Activated effector memory CD4-positive, alpha-beta T cell treated with anti-CD3 and anti-CD28 coated beads, Interleukin-2, amount 50 U/mL, for 16 hours (primary cell): ENCODE results near the gene DUSP19.
A peak's percentile ranks its signal among the peaks of the same experiment; 100 is the strongest.

ENCODE experiments used
- DNase-seq: peaks from one replicate; pipeline ENCODE4 v3.0.0-alpha.2; 2020

The DUSP19 gene

DNA sequence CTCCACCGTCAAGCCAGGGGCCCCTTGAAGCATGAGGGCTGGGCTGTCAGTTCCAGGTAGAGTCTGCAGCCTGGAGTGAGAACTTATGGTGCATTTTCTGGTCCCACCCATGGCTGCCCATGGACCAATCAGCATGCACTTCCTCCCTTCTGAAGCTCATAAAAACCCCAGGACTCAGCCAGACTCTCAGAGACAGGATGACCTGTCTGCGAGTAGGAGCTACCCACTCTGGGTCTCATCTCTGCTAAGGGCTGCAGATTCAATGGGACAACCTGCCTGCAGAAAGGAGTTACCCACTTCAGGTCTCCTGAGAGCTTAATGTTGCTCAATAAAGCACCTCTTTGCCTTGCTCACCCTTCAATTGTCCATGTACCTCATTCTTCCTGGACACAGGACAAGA lies 9.4 kb upstream of the DUSP19 start:
- no peak for DNase-seq

DNA sequence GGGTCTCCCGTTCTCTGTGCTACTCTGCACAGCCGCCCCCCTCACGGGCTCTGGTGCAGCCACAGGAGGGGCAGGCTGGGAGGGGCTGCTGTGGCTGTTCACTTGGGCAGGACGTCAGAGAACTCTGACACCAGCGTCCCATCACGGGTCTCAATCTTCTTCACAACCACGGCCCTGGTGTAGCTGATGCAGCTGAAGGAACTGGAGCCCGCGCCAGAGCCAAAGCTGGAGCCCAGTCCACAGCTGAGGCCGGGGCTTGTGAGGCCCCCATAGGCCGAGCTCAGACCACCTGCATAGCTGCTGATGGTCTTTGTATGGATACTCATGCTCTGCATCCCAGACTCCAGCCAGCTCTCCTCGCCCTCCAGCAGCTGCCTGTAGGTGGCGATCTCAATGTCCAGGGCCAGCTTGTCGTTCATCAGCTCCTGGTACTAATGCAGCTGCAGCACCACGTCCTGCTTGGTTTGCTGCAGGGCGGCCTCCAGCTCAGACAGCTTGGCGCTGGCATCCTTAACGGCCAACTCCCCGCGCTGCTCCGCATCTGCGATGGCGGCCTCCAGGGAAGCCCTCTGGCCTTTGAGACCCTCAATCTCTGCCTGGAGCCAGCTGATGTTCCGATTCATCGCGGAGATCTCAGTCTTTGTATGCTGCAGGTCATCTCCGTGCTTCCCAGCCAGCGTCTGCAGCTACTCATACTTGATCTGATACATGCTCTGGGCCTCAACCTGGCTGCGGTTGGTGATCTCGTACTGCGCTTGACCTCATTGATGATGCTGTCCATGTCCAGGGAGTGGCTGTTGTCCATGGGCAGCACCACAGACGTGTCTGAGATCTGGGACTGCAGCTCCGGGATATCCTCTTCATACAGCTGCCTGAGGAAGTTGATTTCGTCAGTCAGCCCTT lies 7.4 kb upstream of the DUSP19 start:
- no peak for DNase-seq

DNA sequence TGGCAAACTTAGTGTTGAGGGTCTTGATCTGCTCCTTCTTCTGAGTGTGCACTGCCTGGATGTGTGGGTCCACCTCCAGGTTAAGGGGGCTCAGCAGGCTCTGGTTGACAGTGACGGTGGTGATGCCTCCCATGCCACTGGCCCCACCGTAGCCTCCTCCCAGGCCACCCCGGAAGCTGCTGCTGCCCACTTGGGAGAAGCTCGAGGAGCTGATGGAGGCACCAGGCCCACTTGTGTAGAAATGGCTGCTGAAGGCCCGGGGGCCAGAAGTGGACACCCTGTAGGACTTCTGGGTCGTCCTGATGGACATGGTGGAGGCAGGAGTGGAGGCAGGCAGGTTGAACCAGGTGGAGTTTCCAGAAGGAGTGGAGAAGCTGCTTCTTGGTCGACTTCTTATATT lies 6.4 kb upstream of the DUSP19 start:
- no peak for DNase-seq

DNA sequence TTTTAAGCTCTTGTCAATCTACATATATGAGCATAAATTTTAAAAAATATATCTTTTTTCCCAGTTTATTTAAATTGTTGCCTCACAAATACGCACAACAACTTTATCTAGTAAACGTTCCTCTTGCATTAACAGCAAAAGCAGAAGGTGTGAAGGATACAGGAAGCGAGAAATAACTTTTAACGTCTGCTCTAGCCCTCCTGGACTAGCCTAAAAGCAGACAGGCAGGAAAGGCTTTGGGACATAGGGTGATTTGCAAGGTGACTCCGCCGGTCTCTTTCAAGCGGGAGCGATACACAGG lies 434 bp upstream of the DUSP19 start:
- peak; percentile 65 for DNase-seq

DNA sequence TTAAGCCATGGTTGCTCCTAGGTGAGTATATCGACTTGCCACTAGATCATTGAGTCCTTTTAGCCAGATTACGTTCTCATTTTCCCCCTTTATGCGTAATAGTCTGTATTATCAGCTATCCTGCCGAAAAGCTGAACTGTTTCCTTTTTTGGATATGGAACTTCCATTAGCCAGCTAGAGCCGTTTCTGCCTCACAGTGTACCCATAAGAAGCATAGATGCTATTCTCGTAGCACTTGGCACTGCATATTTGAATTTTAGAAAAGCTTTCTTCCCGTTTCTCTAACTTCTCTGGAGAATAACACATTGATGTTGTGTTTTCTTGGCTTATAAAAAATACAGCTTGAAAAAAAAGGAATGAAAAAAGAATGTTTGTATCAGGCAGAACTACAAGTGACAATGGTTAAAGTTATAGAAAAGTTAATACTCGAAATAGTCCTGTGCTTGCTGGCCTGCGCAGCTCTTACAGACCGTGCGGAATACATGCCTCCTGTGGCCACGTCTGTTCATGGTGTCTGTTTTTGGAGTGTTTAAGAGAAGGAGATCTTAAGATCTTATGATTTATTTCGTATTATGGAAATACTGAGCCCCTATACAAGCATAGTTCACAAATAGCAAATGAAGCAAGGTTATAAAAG lies 710 bp downstream of the DUSP19 start:
- no peak for DNase-seq

DNA sequence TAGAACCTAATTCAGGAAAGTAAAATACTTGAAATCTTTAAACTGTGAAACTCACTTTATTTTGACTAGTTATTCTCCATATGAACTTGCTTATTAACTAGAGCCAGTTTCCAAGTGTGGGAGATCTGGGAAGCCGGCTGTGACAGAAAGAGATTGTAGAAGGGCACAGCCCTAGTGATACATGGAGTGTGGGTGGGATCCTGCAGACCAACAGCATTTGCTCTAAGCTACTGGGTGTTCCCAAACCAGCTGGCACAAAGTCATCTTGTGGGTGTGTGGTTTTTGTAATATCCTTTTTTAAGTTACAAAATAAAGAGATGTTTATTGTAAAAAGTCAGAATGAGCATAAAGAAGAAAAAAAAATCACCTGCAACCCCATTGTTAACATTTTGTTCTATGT lies 3.4 kb downstream of the DUSP19 start:
- no peak for DNase-seq

DNA sequence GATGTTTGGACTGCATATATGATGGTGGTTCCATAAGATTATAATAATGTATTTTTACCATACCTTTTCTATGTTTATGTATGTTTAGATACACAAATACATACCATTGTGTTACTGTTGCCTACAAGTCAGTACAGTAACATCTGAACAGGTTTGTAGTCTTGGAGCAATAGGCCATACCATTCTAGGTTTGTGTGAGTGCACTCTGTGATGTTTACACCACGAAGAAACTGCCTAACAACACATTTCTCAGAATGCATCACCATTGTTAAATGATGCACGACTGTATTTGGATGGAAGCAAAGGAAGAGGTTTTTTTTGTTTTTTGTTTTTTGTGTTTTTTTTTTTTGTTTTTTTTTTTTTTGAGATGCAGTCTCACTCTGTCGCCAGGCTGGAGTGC lies 9.5 kb downstream of the DUSP19 start:
- no peak for DNase-seq

DNA sequence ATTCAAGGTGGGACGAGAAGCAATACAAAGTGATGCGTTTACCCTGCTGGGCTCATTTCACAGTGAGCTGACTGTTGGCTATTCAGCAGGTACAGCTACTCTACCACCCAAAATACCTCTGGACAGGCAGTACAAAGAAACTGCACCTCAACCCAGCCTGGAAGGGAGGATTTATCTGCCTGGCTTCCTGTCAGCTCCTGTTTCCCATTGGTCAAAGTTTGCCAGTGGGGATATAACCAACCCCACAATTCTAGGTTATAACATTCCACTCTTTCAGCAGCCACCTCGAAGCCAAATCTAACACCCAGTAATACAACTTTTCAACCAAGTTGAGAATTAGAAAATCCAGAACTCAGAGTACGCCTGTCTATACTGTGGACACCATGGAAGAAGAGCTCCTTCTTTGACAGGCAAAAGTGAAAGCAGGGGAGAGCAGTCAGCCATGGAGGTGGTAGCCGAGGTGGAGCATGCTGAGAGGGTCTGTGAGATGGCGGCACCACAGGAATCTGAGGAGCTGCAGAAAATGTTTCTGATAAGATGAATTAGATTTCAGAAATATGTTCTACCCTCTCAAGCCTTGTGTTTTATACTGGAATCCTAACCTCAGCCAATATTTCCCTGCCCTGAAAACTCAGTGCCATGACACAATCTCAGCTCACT lies 10.8 kb downstream of the DUSP19 start:
- DNase-seq: no peak

DNA sequence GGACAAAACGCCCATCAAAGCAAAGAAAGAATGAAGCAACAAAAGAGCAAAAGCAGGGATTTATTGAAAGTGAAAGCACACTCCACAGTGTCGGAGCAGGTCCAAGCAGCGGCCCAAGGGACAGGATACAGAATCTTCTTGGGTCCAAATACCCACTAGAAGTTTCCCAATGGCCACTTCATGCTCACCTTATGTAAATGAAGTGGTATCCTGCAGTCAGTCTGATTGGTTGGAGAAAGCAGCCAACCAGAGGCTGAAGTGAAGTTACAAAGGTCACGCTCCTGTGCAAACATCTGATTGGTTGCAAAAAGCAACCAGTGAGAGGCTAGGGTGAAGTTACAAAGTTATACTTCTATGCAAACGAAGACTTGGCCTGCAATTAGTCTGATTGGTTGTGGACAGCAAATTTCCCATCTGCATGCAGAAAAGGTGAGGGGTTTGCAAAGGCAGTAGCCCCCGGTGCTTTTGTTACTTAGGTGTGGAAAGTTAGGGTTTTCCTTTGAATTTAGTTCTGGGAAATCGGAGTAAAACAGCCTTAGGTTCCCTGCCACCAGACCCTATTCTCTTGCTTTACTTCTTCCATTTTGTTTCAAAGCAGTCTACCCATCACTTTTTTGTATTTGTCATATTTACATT lies 12.9 kb downstream of the DUSP19 start:
- no peak for DNase-seq

DNA sequence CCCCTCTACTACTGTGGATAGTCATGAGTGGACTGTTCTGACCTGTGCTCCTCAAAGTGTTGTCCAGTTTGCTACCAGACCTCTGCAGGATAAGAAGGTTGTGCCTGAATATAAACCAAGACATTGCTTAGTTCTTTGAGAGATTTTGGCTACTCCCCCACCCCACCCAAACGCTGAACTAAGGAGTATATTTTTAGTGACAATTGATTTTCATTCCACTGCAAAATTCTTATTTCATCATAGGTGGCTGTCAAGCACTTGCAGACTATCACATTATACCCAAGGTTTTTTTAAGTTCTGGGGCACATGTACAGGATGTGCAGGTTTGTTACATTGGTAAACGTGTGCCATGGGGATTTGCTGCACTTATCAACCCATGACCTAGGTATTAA lies 13.4 kb downstream of the DUSP19 start:
- DNase-seq: no peak

DNA sequence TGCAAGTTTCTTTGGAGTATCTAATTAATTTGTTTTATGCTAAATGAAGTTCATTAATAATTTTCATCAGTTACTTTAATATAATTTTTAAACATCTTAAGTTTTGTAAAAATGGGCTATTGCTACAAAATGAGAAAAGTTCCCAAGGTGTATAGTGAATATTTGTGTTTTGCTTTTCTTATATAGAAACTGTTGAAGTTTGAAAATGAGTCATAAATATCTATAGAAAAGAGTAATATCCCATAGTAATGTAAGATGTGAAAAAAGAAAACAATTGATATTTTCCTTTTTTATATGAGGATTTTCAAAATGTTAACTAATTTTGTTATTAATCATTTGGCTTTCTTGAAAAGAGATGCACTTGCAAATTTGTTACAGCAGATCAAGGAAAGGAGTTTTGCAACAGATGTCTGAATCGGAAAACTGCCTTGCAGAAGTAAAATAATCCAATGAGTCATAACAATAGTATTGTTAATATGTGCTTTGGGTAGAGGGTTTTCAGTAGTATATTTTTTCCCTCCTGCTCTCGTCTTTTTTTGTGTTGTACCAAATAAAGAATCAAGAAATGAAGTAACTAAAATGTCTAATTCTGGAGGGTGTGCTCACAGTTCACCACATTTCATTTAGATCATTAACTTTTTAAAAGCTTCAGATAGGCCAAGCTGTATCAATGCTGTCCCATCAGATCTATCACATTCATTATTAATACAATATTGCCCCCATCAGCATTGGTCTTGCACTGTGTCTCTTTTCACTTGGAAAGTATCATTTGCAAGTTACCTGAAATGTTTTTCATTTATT lies 15.5 kb downstream of the DUSP19 start:
- DNase-seq: no peak

DNA sequence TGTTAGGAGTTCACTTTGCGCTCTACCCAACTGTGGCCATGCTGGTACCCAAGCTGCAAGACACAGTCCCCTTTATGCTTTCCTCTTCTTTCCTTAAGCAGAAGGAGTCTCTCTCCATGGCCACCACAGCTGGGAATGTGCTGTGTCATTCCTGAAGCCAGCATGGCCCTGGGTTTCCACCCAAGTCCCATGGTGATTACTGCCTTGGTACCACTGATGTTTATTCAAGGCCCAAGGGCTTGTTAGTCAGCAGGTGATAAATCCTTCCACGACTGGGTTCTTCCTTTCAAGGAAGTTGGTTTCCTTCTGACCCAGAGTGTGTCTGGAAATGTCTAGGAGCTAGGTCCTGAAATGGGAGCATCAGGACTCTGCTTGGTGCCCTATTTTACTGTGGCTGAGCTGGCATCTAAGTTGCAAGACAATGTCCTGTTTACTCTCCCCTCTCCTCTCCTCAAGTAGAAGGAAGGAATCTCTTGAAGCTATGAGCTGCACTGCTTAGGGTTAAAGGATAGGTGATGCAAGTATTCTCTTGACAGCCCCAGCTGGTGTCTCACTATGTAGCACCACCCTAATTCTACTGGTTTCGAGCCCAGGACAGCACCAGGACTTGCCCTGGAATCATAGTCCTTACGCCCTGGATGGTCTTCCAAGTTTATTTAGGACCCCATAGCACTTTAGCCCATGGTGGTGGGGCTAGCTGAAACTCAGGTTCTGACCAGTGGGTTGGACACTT lies 27.0 kb downstream of the DUSP19 start:
- DNase-seq: no peak

DNA sequence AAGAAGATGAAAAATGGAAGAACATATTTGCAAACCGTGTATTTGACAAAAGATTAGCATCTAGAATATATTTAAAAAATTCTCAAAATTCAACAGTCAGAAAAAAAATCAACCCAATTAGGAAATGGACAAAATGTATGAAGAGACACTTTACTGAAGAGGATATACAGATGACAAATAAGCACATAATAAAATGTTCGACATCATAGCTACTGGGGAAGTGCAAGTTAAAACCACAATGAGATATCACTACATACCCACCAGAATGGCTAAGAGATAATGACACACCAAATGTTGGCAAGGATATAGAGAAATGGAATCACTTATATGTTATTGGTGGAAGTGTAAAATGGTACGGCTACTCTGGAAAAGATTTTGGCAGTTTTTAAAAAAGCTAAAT lies 34.0 kb downstream of the DUSP19 start:
- DNase-seq: no peak

DNA sequence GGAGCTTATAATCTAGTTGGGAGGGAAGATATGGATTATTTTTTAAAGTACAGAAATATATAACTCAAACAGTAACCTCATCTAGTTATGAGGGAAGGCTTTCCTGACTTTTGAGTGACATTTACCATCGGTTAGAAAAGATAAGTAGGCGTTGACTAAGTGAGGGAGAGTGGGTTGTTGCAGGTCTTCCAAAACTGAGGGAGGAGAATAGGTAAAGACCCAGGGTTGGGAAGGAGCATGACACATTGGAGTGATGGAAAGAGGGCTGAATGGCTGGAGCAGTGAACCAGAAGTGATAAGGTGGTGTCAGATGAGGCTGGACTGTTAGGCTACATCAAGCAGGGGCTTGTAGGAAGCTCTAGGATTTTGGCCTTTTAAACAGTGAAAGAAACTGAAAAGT lies 35.1 kb downstream of the DUSP19 start:
- no peak for DNase-seq

DNA sequence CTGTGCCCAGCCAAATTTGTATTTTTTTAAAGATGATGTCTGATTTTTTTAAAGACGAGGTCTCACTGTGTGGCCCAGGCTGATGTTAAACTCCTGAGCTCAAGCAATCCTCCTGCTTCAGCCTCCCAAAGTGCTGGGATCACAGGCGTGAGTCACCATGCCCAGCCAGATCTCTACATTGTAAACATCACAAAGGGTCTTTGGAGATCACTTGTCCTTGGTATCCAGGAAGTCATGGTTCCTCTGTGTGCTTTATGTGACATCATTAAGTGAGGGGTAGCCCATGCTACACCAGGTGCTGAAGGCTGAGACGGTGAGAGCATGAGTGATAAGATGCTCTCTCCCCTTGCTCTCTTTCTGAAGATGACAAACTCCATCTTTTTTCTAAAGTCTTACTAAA lies 38.7 kb downstream of the DUSP19 start:
- no peak for DNase-seq

DNA sequence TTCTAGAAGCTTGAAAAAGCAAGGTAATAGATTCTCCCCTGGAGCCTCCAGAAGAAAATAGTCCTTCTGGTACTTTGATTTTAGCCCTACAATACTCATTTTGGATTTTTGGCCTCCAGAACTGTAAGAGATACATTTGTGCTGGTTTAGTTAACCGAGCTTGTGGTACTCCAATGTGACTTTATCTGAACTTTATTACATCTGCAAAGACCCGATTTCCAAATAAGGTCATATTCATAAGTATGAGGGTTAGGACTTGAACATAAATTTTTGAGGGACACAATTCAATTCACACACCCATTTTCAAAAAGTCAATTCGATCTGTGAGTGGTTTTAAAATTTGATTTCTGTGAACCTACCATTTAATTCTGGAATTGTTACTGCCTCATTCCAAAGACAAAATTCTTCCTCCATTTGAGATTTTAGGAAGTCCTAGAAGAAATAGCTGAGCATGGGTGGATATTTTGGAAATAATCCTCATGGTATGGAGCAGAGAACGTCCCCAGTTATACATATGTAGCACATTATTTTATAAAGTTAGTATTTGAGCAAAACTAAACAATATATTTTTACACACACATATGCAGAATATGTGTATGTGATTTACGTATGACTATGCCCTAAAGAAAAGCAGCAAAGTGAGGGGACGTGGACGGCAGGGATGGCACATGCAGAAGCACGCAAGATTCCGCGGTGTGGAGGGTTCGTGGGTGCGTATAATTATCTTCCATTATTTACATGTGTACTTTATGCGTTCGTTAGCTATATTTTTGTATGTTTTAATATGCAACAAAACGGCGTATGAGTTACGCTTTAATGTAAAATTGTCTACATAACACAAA lies 44.8 kb downstream of the DUSP19 start:
- no peak for DNase-seq

DNA sequence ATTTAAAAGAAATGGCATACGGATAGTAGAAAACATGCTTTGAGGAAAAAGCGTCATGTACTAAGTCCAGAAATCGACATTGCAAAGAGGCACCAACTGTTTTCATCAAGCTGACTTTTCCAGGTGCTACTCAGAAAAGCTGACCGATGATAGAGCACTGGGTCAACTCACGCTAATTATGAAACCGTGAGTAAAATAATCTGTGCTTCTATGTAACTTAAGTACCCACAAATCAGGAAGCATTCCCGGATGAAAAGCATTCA lies 45.3 kb downstream of the DUSP19 start:
- DNase-seq: no peak

DNA sequence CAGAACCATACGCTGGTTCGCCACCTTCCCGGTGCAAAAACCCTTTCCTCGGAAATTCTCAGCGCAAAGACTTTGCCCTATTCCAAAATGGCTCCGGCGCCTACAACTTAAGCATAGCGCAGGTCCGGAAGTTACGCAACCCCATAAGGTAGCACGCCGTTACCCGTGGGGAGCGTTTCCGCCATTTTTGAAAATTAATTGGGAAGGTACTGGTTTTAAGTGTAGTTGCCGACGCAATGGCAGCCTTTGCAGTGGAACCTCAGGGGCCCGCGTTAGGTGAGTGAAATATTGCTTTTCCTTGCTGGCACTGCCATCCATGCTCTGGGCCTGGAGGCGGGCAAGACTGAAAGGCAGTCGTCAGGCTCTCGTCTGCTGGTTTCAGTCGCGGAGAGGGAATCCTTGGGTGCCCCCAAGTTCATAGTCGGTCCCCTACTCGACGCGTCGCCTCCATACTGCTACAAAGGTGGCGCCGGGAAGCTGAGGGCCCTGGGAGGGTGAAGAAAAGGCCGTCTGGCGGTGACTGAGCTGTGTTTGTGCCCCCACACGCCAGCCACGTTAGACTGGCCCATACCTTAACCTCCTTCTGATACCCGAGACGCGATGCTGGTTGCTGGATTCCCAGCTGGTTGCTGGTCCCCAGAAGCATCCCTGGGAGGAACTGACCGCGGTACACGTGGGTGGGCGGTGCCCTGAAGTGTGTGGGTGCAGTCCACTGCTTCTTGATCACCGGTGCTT lies 45.8 kb downstream of the DUSP19 start, which contains the start of gene NUP35:
Gene NUP35 (plus strand): TSS at position 222 of the 735 bp plus-strand sequence. CDS start 15 bp downstream, at position 237.
- peak; percentile 95 for DNase-seq

DNA sequence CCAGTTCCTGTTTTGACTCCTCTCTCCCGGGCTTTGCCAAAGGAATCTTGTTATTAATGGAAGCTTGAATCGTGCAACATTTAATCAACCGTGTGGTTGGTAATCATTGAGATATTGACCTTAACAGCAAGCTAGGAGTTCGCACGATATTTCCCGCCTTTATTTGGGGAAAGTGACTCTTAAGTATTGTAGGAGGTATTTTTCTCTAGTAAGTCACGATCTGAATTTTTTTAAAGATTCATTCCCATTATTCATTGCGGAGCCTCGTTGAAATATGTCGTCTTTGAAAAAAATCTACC lies 46.4 kb downstream of the DUSP19 start:
- DNase-seq: no peak

DNA sequence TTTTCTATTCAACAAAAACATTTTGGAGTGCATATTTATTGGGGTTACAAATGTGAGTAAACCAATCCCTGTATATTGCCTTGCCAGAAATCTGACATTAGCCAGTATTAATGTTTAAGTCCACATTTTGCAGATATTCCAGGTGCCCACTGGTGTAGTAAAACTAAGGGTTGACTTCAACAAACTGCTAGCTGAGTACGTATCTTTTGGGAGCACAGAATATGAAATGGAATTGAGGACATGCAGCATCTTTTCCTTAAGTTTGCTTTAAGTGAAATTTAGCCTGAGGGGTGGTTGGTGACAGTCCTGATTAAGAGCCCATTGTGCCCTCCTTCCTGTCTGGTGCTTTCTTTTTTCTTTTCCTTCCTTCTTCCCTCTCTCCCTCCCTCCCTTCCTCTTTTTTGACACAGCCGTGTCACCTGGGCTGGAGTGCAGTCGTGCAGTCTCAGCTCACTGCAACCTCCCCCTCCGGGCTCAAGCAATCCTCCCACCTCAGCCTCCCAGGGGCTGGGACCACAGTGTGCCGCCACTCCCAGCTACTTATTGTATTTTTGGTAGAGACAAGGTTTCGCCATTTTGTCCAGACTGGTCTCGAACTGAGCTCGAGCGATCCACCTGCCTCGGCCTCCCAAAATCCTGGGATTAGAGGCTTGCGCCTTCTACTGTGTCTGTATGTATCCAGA lies 47.3 kb downstream of the DUSP19 start:
- no peak for DNase-seq
